Activated CD4-positive, alpha-beta T cell treated with anti-CD3 and anti-CD28 coated beads, Interleukin-10, Interleukin-2, amounts not matched to agents 100 ng/mL and 50 ng/mL, durations not matched to agents 16 hours and 8 hours (primary cell): ENCODE measurements around the gene GRK2.
"Not testable (repeated sequence)": the region's sequence is repeated elsewhere in the genome, so short reads cannot be mapped to it uniquely, and the experiment has no call there.

Experiments
- DNase-seq: peaks from one replicate; pipeline ENCODE4 v3.0.0-alpha.2; 2020

GRK2 gene

DNA sequence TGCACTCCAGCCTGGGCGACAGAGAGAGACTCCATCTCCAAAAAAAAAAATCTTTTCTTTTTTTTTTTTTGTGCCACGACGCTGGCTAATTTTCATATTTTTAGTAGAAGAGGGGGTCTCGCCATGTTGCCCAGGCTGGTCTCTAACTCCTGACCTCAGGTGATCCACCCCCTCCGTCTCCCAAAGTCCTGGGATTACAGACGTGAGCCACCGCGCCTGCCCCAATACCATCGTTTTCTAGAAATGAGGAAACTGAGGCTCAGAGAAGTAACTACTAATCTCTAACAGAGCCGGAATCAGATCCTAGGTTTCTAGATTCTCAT, 50.6 kb downstream of the GRK2 start:
- no peak for DNase-seq

- peak; percentile 99 for DNase-seq
Observed at GRCh38 chr11:67317205-67317887, 51.1 kb downstream of the GRK2 start.

DNA sequence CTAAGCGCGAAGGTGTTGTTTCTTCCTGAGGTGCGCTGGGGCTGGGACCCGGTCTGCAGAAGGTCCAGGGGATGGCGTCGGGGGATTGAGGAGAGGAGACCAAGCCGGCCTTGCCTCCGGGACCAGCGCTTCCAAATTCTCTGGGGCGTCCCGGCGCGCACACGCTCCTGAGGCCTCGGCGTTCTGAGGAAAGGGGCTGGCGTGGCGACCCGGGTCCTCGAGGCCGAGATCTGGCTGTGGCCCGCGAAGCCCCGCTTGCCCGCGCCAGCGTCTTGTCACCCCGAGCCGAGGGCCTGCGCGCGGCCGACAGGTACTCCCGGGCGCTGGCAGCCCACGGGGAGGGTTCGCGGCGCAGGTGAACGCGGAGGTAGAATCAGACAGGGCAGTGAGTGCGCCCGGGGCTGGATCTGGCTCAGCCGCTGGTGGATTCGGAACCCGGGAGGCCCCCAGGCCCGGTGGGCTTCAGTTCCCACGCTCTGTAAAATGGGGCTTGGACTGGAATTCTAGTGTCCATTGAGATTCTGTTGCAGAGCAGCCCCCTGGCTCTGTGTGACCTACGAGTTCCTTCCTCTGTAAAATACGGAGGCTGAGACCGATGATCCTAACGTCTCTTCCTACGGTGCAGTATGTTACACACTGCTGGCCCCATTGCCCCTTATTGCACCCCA, 51.7 kb downstream of the GRK2 start:
- DNase-seq: no peak

DNA sequence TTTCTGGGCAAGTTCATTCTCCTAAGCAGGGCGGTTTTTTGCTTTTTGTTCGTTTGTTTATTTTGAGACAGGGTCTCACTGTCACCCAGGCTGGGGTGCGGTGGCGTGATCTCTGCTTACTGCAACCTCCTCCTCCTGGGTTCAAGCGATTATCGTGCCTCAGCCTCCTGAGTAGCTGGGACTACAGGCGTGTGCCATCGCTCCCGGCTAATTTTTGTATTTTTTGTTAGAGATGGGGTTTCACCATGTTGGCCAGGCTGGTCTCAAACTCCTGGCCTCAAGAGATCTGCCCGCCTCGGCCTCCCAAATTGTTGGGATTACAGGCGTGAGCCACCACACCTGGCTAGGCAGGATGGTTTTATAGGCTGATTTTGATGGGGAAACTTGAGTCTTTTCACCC, 52.6 kb downstream of the GRK2 start:
- DNase-seq: not testable (repeated sequence)

DNA sequence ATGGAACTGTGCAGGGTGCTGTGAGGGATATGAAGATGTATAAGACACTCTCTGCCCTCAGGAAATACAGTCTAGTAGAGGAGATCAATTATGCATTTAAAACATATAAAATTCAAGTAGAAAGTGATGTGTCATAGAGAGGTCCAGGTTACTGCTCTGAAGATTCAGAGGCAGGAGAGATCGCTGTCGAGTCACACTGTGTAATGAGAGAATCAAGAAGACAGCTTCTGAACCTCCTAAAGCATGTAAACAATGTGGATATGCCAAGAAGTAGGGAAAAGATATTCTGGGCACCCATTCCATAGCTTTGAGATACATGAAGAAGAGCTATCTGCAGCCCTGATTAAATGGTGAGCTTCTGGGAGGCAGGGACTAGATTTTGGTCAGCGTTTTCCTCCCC, 53.7 kb downstream of the GRK2 start:
- DNase-seq: no peak

DNA sequence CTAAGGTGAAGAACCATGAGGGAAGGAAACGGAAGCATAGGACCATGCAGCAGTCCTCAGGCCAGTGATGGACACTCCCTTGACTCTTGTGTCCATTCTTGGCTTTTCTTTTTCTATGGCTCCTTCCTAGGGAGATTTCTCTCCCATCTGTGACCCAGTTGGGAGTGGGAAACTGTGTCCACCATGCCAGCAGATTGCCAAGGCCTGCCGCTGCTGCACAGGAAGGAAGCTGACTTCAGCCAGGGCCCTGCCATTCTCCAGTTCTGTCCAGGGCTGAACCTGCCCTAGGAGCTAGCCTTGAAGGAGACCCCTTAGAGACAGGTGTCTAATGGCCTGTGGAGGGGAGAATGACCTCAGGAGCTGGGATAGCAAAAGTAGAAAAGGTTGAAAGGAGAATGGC, 54.4 kb downstream of the GRK2 start:
- DNase-seq: no peak

GRCh38 chr11:67321313-67321871, 55.1 kb downstream of the GRK2 start:
- DNase-seq: no peak

DNA sequence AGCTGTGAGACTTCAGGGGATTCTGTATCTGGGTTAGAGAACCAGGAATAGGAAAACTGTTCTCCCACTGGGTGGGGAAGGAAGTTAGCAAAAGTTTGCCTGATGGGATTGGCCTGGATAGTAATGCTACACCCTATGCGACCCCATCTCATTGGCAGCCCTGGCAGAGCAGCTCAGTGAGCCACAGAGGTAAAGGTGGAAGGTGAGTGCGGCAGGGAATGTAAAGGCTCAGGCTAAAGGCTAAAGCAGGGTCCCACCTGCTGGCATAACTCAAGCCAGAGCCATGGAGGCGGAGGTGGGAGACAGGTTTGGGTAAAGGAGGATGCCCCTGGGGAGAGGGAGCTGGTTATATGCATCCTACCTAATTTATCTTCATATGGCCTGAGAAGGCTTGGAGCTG, 55.8 kb downstream of the GRK2 start:
- no peak for DNase-seq

- DNase-seq: no peak
Observed at GRCh38 chr11:67323526-67323925, 57.3 kb downstream of the GRK2 start.

DNA sequence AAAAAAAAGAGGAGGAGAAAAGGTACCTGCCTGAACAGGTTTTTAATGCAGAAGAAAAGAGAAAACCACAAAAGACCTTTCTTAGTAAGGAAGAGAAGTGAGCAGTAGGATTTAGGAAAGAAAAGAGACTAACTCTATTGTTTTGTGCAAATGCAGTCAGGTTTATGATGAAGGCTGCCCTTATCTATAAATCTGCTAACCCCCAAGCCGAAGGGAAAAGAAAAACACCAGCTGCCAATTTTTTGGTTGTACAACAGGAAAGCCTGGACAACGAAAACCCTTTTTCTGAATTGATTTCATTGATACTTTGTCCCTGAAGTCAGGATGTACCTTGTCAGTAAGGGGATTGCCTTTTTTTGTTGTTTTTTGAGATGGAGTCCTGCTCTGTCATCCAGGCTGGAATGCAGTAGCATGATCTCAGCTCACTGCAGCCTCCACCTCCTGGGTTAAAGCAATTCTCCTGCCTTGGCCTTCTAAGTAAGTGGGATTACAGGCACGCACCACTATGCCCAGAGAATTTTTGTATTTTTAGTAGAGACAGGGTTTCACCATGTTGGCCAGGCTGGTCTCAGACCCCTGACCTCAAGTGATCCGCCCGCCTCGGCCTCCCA, 65.9 kb downstream of the GRK2 start:
- no peak for DNase-seq
